GM12875 (cell line): ENCODE results near the gene ITIH6.
"Not testable (repeated sequence)": the region's sequence is repeated elsewhere in the genome, so short reads cannot be mapped to it uniquely, and the experiment has no call there.

Experiments used
- H3K4me3 ChIP-seq: one replicate; pipeline ENCODE4 v1.5.1; 2011; ENCODE audit warnings: low read depth, low read length, control low read depth
- CTCF ChIP-seq: IDR thresholded peaks from 2 replicates; pipeline ENCODE4 v1.5.1; 2011; ENCODE audit warnings: low read depth, mild to moderate bottlenecking, control low read depth, inconsistent platforms, low read length, moderate library complexity, borderline replicate concordance; ENCODE audit not compliant: insufficient read depth

The ITIH6 gene

DNA sequence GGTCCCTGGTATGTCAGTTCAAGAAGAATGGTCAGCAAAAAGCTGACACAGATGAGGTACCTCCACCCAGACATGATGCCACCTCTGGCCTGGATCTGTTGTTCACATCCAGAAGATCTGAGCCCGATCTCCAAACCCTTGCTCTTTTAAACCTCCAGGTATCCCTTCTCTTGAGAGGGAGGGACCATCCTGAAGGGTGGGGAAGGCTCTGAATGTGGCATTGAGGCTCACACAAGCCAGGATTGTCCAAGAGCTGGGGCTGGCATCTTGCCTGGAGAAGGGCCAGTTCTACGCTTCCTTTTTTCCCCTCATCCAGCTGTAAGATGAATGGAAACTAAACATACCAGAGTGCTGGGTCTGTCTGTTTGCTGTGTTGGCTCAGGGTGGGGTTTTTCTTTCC lies at the start of gene ITIH6:
TSS of gene ITIH6 (minus strand) at position 119 of the 400 bp plus-strand sequence. CDS start at position 74, 45 bp downstream.
- no peak for TF ChIP-seq CTCF
- no peak within 1 kb of the TSS for H3K4me3 ChIP-seq

DNA sequence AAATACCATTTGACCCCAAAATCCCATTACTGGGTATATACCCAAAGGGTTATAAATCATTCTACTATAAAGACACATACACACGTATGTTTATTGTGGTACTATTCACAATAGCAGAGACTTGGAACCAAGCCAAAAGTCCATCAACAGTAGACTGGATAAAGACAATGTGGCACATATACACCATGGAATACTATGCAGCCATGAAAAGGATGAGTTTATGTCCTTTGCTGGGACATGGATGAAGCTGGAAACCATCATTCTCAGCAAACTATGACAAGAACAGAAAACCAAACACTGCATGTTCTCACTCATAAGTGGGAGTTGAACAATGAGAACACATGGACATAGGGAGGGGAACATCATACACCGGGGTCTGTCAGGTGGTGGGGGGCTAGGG lies 49.6 kb upstream of the ITIH6 start:
- not testable (repeated sequence) for H3K4me3 ChIP-seq

DNA sequence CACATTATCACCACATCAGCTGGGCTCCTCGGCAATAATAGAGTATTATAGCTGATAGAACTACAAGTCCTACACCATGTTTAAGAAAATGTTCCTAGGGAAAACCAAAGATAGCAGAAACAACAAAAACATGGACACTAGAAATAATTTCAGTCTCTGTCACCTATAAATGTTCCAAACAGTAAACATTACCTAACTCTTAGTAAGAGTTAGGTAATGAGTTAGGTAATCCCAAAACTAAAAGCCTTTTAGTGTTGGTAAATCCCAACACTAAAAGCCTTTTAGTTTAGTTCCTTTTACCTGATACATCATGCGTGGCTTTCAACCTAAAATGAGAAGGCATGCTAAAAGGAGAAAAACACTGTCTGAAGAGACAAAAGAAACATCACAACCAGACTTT lies 45.0 kb upstream of the ITIH6 start:
- TF ChIP-seq CTCF = no peak
- no peak overlapping the region for H3K4me3 ChIP-seq

DNA sequence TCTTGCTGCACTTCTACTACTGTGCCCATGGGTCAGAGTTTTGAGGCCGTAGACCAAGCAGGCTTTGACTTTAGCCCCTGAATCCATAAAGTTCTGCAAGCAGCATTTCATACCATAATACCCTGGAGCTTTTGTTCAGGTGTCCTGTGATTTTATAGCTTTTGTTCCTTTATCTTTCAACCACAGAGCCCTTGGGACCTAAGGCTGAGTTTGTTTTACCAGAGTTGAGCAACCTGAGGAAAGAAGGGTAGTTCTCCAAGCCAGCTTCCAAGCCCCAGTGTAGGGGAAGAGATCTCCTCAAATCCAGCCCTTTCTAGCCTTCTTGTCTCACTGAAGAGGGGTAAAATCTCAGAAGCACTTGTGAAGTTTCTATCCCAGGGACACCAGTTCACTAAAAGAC lies 44.6 kb upstream of the ITIH6 start:
- TF ChIP-seq CTCF = no peak
- no peak overlapping the region for H3K4me3 ChIP-seq

GRCh38 chrX:54841184-54841874 lies 43.3 kb upstream of the ITIH6 start:
- H3K4me3 ChIP-seq = not testable (repeated sequence)

- TF ChIP-seq CTCF = no peak
- no peak overlapping the region for H3K4me3 ChIP-seq
These were observed 40.5 kb upstream of the ITIH6 start for GRCh38 chrX:54838583-54838982.

GRCh38 chrX:54826598-54826997 lies 28.5 kb upstream of the ITIH6 start:
- TF ChIP-seq CTCF = no peak
- no peak overlapping the region for H3K4me3 ChIP-seq

- H3K4me3 ChIP-seq = no peak overlapping the region
- TF ChIP-seq CTCF = no peak
These were observed 27.8 kb upstream of the ITIH6 start for GRCh38 chrX:54825716-54826438.
